DMS 273 treated with DMSO at 0.1 percent for 48 hours (cell line): ENCODE measurements around the gene STK32C.
"Not testable (repeated sequence)": the region's sequence is repeated elsewhere in the genome, so short reads cannot be mapped to it uniquely, and the experiment has no call there.

Source experiments
- DNase-seq: peaks from one replicate; lab custom pipeline; 2025; lab: John Stamatoyannopoulos, UW

STK32C gene

DNA sequence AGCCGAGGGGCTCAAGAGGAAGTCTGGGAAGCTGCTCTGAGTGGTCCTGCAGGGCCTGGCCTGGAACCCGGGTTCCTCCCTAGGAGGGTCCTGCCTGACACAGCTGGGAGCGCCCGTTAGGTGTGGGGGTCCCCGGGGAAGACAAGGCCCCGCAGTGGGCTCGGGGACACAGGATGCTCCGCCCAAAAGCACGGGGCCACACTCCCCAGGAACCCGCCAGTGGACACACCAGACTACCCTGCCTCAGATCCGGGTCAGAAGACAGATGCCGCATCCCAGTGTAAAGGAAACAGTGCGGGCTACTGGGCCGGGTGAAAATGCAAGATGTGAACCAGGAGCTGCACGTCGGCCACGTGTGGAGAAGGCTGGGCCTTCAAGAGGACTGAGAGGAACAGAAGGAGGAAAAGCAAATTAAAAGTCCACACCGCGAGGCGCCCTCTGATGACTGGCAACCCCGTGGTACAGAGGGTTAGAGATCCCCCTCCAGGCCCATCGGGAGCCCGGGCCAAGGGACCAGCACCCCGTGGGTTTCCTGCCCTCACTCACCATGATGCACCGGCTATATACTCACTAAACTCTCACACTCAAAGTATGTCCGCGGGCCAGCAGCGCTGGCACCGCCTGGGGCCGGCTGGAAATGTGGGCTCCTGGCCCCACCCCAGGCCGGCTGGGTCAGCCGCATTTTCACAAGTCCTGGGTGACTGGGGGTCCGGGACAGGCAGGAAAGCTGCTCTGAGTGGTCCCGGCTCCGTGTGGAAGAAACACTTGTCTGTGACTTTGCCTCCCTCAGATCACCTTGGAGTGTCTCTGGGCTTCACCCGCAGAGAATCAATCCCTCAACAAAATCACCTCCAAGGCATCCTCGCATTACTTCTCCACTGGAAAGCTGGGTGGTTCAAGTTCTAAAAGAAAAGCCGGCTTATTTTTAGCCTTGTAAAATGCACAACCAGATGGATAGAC lies 6.1 kb downstream of the STK32C start:
- no peak for DNase-seq

- DNase-seq = no peak
These were observed 7.2 kb downstream of the STK32C start for GRCh38 chr10:132300582-132300981.

DNA sequence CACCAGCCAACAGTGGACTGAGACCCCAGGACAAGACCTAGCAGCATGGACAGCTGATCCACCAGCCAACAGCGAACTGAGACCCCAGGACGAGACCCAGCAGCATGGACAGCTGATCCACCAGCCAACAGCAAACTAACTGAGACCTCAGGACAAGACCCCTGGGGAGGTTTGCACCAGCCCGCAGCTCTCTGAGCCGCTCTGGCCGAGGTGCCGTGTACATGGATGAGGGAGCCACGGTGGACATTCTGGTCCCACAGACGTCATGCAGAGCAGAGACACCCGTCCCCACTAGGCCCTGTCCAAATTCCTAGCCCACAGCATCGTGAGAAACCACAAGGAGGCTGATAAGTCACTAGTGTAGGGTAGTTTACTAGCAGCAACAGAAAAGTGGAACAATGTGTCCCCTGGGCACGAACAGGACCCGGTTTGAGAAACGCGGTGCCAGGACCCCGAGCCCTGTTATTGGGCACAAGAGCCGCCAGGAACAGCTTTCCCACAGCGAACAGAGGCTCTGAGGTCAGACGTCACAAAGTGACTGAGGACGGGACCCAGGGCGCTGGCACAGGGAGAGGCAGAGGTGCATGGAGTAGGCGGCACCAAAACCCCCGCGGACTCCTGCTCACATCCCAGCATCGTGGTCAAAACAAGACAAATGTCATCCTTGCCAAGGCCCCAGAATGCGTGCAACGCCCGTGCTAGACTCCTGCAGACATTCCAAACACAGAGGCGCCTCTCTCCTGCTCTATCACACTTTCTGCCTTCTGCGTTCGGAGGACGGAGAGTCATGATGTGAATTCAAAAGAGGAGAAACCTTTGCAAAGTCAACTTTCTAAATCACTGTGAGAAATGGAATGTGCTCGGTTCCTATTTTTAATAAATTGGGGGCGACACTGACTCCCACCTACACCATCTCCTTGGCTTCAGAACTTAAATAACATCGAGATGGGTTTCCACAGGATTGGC lies 8.1 kb downstream of the STK32C start:
- no peak for DNase-seq

DNA sequence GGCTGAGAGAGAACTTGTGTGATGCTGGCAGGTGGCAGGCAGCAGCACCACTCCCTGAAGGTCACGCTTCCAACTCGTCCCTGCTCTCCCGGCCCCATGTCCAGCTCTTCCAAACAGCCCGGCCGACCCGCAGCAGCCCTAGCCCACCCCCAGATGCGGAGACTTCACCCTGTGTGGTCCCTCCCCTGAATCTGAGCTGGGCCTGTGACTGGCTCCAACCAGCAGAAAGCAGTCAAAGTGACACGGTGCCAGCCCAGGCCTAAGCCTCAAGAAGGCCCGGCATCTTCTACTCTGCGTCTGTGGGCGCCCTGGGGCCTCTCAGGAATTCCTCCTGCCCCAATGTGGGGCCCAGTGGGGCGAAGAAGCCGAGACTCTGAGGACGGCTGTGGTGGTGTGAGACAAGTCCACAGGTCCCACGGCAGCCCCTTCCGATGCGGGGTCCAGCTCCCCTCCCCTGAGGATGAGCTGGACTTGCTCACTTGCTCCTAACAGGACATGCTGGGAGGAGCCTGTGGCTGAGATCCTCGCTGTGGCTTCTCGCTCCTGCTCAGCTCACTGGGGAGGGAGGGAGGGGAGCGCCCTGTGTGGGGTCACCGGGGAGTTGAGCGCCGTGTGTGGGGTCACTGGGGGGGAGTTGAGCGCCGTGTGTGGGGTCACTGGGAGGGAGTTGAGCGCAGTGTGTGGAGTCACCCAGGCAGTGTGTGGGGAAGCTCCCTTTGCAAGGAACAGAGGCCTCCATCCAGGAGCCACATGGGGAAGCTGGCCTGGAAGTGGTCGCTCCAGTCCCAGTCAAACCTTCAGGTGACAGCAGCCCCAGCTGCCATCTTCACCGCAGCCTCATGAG lies 9.5 kb downstream of the STK32C start:
- no peak for DNase-seq

DNA sequence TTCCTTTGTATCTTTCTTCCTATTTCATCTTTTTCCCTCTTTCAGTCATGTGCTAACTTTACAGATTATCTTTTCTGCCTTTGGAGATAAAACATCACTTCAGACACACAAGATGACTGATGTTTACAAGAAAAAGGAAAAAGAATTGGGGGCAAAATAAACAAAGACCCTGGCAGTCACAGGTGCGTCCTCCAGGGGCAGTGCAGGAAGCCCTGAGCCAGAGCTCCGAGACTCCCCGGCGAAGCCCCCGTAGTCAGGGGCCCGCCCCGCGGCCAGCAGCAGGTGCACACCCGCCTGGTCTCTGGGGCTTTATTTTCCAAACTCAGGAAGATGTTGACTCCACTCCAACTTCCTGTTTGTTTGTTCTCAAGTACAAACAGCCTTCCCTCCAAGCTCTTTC lies 10.2 kb downstream of the STK32C start:
- no peak for DNase-seq

DNA sequence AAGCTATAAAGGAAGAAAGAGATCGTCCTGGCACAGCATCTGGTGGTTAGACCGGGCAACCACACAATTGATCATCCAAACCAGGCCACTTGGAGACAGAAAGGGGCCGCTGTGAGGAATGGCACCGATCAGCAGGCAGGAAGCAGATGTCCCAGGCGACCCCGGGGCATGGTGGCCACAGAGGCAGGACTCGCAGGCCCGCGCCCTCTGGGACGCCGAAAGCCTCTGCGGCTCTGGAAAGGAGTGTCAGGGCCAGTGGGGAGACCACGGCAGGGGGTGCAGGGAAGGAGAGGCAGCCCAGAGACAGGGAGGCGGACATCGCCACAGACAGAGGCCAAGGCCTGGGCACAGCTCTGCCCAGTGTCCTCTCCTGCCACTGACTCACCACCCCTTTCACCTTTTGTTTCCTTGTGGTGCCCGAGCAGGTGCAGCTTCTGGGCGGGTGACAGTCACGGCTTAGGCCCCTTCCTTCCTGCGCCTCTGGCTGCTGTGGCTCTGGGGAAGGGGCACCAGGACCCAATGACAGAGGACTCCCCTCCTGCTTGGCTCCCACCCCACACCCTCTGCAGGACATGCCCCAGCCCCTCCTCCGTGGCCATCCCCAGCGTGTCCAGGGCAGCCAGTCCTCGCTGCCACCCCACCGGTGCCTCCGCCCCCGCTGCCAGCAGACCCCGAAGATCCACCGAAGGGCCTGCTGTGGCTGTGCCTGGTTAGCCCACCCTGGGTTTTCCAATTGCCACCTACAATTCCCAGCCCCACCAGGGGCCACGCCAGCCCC lies 10.9 kb downstream of the STK32C start:
- DNase-seq = no peak

GRCh38 chr10:132295481-132295880 lies 12.3 kb downstream of the STK32C start:
- DNase-seq = not testable (repeated sequence)

DNA sequence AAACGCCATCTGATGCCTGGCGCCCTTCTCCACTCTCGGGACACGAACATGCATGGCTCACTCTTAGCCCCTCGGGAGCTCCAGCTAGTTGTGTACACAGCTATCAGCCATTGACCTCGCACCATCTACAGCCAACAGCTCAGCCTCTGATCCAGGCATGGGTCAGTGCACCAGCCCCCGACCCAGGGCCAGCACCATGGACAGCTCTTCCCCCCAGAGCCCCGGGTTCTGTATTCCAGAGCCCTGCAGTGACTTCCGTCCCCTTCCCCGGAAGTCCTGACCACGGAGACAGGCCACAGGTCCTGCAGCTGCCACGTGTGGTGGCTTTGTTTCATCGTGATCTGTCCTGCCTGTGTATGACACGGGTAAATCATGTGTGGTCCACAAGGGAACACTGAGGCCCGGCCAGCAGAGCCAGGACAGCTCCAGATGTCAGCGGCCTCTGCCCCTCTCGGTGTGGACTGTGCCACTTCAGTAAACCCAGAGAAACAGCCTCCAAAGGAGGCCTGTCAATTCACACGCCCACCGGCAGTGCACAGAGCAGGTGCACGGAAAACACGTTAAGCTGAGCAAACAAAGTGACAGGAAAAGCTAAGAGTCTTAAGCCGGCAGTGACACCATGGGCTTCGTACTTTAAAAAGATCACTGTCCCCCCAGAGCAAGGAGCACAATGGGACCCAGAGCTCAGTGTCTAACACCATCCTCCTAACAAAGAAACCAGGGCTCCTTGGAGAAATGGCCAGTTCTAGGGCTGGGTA lies 13.0 kb downstream of the STK32C start:
- no peak for DNase-seq

- DNase-seq = no peak
These were observed 13.8 kb downstream of the STK32C start for GRCh38 chr10:132293813-132294520.

DNA sequence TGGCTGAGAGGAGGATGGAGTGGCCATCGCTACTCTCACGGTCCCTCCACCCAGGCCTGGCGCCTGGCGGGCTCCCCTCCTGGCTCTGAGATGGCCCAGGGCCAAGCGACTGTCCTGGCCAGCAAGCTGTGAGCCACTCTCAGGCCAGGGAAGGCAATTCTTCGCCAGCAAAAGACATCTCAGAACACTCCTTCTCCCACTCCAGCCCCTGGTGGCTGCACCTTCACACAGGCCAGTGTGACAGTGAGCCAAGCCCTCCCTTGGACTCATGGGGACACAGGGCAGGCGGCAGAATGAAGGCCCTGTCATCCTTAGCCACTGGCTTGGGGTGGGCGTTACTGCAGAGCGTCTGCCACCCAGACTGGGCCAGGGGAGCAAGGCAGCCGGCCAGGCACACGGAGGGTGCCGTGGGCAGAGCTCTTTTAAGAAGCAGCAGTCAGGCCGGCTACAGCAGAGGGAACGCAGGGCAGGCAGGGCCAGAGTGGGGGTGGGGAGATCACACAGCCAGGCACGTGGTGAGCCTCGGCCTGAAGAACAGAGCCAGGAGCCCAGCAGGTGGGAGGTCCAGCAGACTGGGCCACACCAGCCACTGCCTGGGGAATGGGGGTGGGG lies 14.4 kb downstream of the STK32C start:
- DNase-seq = no peak

DNA sequence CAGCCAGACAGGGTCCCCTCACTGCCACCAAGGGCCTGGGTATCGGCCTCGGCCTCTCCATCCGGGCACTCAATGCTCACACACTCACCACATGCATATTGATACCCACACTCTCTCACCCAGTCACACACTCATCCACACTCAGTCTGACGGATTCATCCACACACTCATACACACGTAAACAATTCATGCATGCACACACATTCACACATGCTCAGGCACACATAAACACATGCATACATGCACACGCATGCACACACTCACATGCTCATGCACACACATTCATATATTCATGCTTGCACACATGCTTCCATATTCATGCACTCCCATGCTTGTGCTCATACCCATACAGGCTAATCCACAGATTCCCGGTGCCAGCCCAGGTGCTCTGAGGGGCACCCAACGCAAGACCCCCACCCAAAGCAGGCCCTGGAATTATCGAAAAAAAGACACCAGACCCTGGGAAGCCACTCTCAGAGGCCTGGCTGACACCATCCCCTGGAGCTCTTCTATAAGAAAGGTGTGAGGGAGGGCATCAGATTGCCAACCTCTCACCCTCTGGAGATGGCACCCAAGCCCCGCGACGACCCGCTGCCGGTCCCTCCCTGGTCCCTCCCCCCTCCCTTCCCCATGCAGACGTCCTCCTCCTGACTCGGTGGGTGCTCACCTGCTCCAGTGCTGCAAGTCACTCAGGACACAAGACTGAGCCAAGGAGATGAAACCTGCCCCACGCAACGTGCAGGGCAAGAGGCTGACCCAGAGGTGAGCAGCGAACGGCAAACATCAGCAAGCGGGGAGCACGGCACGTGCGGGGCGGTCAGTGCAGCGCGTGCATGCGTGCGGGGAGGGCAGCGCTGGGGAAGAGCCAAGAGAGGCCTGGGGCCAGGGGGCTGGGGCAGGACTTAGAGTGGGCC lies 15.2 kb downstream of the STK32C start:
- DNase-seq = no peak

DNA sequence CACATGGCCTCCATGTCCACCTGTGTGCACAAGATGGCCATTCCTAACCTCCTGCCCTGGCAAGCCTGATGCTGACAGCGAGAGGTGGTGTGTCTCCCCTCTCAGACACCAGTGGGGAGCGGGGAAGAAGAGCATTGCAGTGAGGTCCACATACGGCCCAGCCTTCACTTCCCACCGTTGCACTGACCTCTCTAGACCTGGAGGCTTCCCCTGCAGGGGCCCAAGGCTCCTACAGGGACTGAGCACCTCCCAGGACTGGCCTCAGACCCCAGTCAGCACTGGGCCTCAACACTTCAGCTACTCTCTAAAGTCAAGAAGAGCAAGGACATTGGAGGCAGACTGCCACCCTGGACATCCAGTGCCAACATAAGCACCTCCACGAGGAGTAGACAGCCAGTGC lies 15.9 kb downstream of the STK32C start:
- DNase-seq = no peak

DNA sequence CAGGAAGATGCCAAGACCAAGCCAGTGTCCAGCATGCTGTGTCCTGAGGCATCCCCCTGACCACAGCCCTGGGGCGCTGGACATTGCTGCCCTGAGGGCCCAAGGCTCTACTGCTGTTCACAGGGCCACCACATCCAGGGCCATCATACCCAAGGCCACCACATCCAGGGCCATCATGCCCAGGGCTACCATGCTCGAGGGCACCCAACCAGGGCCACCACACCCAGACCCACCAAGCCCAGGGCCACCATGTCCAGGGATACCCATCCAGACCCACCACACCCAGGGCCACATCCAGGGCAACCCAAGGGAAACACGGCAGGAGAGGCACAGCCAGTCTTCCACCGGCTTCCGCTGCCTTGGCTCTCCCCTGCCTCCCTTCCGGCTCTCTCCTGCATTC lies 17.1 kb downstream of the STK32C start:
- DNase-seq = no peak

GRCh38 chr10:132289439-132289838 lies 18.3 kb downstream of the STK32C start:
- DNase-seq = no peak

DNA sequence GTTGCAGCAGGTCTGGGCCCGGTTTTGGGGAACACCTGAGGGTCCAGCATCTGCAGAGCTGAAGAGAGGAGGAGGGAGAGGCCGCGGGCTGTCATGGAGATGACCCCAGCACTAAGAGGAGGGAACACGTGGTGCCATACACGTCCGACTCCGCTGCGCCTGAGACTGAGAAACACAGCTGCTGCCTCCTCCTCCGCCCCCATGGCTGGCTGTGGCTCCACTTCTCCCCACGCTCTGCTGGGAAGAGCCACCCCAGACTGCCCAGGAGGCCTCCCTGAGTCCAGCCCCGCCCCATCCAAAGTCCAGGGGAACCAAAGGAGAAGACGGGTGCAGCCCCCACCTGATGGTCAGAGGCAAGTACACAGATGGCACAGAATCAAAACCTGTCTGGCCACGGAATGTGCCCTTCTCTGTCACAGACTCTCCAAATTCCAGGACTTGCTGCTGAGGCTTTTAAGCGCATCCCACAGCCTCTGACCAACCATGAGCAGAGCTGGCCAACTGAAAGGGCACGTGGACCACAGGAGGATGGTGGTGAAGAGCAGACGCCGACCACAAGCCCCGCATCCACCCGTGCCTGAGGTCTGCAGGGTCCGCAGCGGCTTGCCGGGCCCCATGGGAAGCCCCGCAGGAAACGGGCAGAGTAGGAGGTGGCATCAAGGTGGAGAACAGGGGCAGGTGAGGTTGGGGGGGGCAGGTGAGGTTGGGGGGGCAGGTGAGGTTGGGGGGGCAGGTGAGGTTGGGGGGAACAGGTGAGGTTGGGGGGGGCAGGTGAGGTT lies 24.0 kb downstream of the STK32C start:
- DNase-seq = no peak

- DNase-seq = no peak
These were observed 24.8 kb downstream of the STK32C start for GRCh38 chr10:132282667-132283603.
